Endodermal cell (in vitro differentiated cells): Measurements from ENCODE around the gene APEH. TPM values are rescaled to one million over a fixed set of nuclear protein-coding genes. Genes with fewer than 3 reads are reported as not detected.

Experiments
- DNase-seq: peaks from one replicate; pipeline ENCODE4 v3.0.0-alpha.2; 2017
- H3K27ac ChIP-seq: 2 replicates; pipeline ENCODE4 v1.5.1; 2013; ENCODE audit warnings: mild to moderate bottlenecking, low read depth, low read length, moderate library complexity
- H3K27me3 ChIP-seq: 2 replicates; pipeline ENCODE4 v1.6.1; 2013; ENCODE audit warnings: mild to moderate bottlenecking, low read length, moderate library complexity; ENCODE audit not compliant: insufficient read depth, control insufficient read depth, poor library complexity, severe bottlenecking
- H3K36me3 ChIP-seq: 2 replicates; pipeline ENCODE4 v1.7.0; 2013; ENCODE audit warnings: mild to moderate bottlenecking, low read length, moderate library complexity; ENCODE audit not compliant: control insufficient read depth, insufficient read depth
- H3K4me1 ChIP-seq: one replicate; pipeline ENCODE4 v1.7.0; 2013; ENCODE audit warnings: low read length; ENCODE audit not compliant: control insufficient read depth, insufficient read depth
- H3K4me3 ChIP-seq: 2 replicates; pipeline ENCODE4 v1.5.1; 2013; ENCODE audit warnings: mild to moderate bottlenecking, low read length, moderate library complexity
- H3K9ac ChIP-seq: 2 replicates; pipeline ENCODE4 v1.6.1; 2013; ENCODE audit warnings: mild to moderate bottlenecking, low read length, moderate library complexity; ENCODE audit not compliant: poor library complexity, severe bottlenecking; ENCODE audit errors: extremely low read depth
- H3K9me3 ChIP-seq: 2 replicates; pipeline ENCODE4 v1.6.1; 2013; ENCODE audit warnings: mild to moderate bottlenecking, low read length, moderate library complexity; ENCODE audit not compliant: control insufficient read depth
- H3K27ac Mint-ChIP-seq: 2 replicates; pipeline ENCODE4 v1.8.0; 2020; ENCODE audit warnings: mixed read lengths
- H3K27me3 Mint-ChIP-seq: 2 replicates; pipeline ENCODE4 v1.8.0; 2021; ENCODE audit warnings: mild to moderate bottlenecking, mixed read lengths; ENCODE audit not compliant: insufficient read depth
- H3K36me3 Mint-ChIP-seq: 2 replicates; pipeline ENCODE4 v1.8.0; 2020; ENCODE audit warnings: low read depth, mixed read lengths
- H3K4me1 Mint-ChIP-seq: 2 replicates; pipeline ENCODE4 v1.8.0; 2020; ENCODE audit warnings: mixed read lengths
- H3K4me3 Mint-ChIP-seq: 2 replicates; pipeline ENCODE4 v1.8.0; 2020; ENCODE audit warnings: mild to moderate bottlenecking, moderate library complexity, mixed read lengths
- H3K9me3 Mint-ChIP-seq: 2 replicates; pipeline ENCODE4 v1.8.0; 2020; ENCODE audit warnings: mild to moderate bottlenecking, mixed read lengths
- WGBS, 2 experiments: methylation state at CpG; one replicate each; pipeline versions ENCODE4 v1.1.5 to v1.1.7; 2013; ENCODE audit warnings: missing lambda C conversion rate in 2 of 2, mixed read lengths in 1 of 2; ENCODE audit not compliant: insufficient coverage in 1 of 2, insufficient read length in 1 of 2; 5-methylcytosine and 5-hydroxymethylcytosine counted together
- total RNA-seq, 2 donors: library from RNA; stranded (reverse); fragmentation: NEBNext Ultra II Directional in 1 of 2; extraction: Animal tissue kit (Norgen Biotek cat#: 25700) in 1 of 2; gene quantifications; 2 replicates in 1 of 2; 3 replicates in 1 of 2; pipeline ENCODE4 v1.2.1, GENCODE V29; 2021
- TF ChIP-seq, protein P1 (sequence below): fragments of 200-600 bp; sonication (generic); conservative IDR thresholded peaks from 2 replicates; pipeline ENCODE4 v1.5.0; 2021; ENCODE audit warnings: antibody characterized with exemption, mild to moderate bottlenecking

APEH gene
- total RNA-seq, 2 donors from 2014 or later: 188 to 216 TPM

- WGBS, 2 experiments: 93 to 97% methylated on average over 28 to 36 of the region's 36 CpGs
Measured at GRCh38 chr3:49657208-49657915, 16.8 kb upstream of the APEH start.

DNA sequence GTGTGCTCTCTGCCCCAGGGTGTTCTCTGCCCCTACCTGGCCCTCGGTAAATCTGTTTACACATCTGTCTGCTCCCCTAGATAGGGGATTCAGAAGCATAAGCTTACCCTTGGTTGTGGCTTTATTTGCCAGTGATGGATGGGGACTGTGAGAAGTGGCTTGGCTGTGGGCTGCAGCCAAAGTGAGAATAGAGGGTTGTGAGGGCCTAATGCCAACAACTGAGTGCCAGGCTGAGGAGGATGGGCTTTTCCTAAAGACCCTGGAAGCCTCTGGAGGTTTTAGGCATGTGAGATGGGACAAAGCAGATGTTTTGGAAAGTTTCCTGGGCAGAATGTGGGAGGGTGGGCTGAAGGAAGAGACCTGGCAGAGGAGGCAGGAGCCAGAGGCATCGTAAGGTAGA lies 15.4 kb upstream of the APEH start:
- Histone ChIP-seq H3K9ac (no peak overlapping the region), H3K36me3 (no peaks in the 10 kb centered on the region), H3K4me1 (no peaks in the 10 kb centered on the region), H3K27ac (no peak overlapping the region), H3K4me3 (no peak overlapping the region), H3K27me3 (no peaks in the 10 kb centered on the region), H3K9me3 (no peaks in the 10 kb centered on the region)
- no peaks in the 10 kb centered on the region for H3K4me1 Mint-ChIP-seq
- no peak for DNase-seq
- no peak overlapping the region for H3K27ac Mint-ChIP-seq
- H3K27me3 Mint-ChIP-seq: no peaks in the 10 kb centered on the region
- H3K9me3 Mint-ChIP-seq: no peaks in the 10 kb centered on the region
- no peaks in the 10 kb centered on the region for H3K36me3 Mint-ChIP-seq
- H3K4me3 Mint-ChIP-seq: no peak overlapping the region
- TF ChIP-seq, protein P1, sequence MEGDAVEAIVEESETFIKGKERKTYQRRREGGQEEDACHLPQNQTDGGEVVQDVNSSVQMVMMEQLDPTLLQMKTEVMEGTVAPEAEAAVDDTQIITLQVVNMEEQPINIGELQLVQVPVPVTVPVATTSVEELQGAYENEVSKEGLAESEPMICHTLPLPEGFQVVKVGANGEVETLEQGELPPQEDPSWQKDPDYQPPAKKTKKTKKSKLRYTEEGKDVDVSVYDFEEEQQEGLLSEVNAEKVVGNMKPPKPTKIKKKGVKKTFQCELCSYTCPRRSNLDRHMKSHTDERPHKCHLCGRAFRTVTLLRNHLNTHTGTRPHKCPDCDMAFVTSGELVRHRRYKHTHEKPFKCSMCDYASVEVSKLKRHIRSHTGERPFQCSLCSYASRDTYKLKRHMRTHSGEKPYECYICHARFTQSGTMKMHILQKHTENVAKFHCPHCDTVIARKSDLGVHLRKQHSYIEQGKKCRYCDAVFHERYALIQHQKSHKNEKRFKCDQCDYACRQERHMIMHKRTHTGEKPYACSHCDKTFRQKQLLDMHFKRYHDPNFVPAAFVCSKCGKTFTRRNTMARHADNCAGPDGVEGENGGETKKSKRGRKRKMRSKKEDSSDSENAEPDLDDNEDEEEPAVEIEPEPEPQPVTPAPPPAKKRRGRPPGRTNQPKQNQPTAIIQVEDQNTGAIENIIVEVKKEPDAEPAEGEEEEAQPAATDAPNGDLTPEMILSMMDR: no peak
- 83 to 84% methylated on average over 1 to 2 of the region's 2 CpGs for WGBS, 2 experiments

More at GRCh38 chr3:49657208-49657915, 16.8 kb upstream of the APEH start:
- no peak overlapping the region for H3K4me3 ChIP-seq
- H3K27me3 Mint-ChIP-seq: no peaks in the 10 kb centered on the region
- no peak overlapping the region for H3K9ac ChIP-seq
- H3K9me3 ChIP-seq: no peaks in the 10 kb centered on the region
- H3K9me3 Mint-ChIP-seq: no peaks in the 10 kb centered on the region
- no peaks in the 10 kb centered on the region for H3K4me1 Mint-ChIP-seq
- H3K27ac Mint-ChIP-seq: no peak overlapping the region
- DNase-seq: no peak
- H3K27ac ChIP-seq: no peak overlapping the region
- no peaks in the 10 kb centered on the region for H3K4me1 ChIP-seq
- no peaks in the 10 kb centered on the region for H3K27me3 ChIP-seq
- TF ChIP-seq, protein P1: no peak
- no peaks in the 10 kb centered on the region for H3K36me3 ChIP-seq
- no peaks in the 10 kb centered on the region for H3K36me3 Mint-ChIP-seq
- H3K4me3 Mint-ChIP-seq: no peak overlapping the region

DNA sequence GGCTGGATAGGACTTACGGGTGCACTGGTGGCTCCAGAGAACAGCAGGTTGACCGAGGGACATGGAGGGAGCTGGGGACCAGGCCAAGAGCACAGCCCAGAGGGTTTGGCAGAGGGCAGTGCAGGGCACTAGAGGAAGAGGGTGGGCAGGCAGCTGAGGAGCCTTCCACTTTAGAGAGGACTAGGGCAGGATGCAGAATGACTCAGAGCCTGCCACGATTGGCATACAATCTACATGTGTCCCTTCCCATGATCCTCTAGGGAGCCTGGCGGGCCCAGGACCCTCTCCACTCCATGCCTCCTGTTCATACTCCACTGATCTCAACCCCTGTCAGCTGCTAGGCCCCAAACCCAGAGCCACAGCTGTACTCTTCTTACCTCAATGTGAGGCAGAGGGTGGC lies 14.4 kb upstream of the APEH start:
- Histone ChIP-seq H3K4me3 (no peak overlapping the region), H3K27me3 (no peaks in the 10 kb centered on the region), H3K9me3 (no peaks in the 10 kb centered on the region), H3K27ac (no peak overlapping the region), H3K36me3 (no peaks in the 10 kb centered on the region), H3K9ac (no peak overlapping the region), H3K4me1 (no peaks in the 10 kb centered on the region)
- H3K9me3 Mint-ChIP-seq: no peaks in the 10 kb centered on the region
- H3K4me3 Mint-ChIP-seq: no peak overlapping the region
- no peak for DNase-seq
- WGBS, 2 experiments: 88% methylated on average over 4 of the region's 4 CpGs
- no peaks in the 10 kb centered on the region for H3K36me3 Mint-ChIP-seq
- no peaks in the 10 kb centered on the region for H3K4me1 Mint-ChIP-seq
- H3K27ac Mint-ChIP-seq: no peak overlapping the region
- no peaks in the 10 kb centered on the region for H3K27me3 Mint-ChIP-seq
- TF ChIP-seq, protein P1: no peak
